ENCODE results near the gene CLK2. TPM values are rescaled to one million over a fixed set of nuclear protein-coding genes. Genes with fewer than 3 reads are reported as not detected.

The CLK2 gene
- total and polyA plus RNA-seq, 2 of the 8 experiments (the other 6 are each of a cell fraction or from before 2014, with no cell fraction given), result 62.2 to 76.0 TPM

GRCh38 chr1:155296661-155297060 is 23.4 kb upstream of the CLK2 start:
- no peak overlapping the region for H2AFZ ChIP-seq (ENCODE audit: low read length)
- H3K4me3 ChIP-seq (ENCODE audit: extremely low read depth in 1 of 4, insufficient read depth in 2 of 4, low read depth in 3 of 4, low read length in 4 of 4), result no peak overlapping the region
- CTCF ChIA-PET (ENCODE audit: partially characterized antibody), result interaction anchor here (5.3 kb wide), 1 partner anchor 10 kb away, joined by 29 read pairs; the partner anchor contains the start of gene FDPS

More at GRCh38 chr1:155296661-155297060, 23.4 kb upstream of the CLK2 start:
- 97% methylated on average over 3 of the region's 3 CpGs; no CpG with 5 or more reads in 1 of the 2 experiments for WGBS, 2 experiments (ENCODE audit: extremely low coverage in 1 of 2, insufficient coverage in 1 of 2, insufficient read length in 1 of 2, insufficient replicate concordance in 2 of 2, low coverage in 1 of 2, low lambda C conversion rate in 2 of 2, missing lambda C conversion rate in 1 of 2)
- no peak overlapping the region for H2BK5ac ChIP-seq (ENCODE audit: low read depth, low read length)
- H2BK12ac ChIP-seq (ENCODE audit: low read depth, low read length), result 0 out of 2 replicates have a peak overlapping the region, but pooled peaks have one; percentile 18
- H3K4me1 ChIP-seq (replicated peaks in 1 of 4; ENCODE audit: control insufficient read depth in 3 of 4, insufficient read depth in 4 of 4, low read length in 3 of 4), result peaks cover 3 to 23% (median 10%) of the 10 kb centered on the region in 4 experiments; a peak in 6 of 7 replicates
- DNase-seq (ENCODE audit: low read depth in 1 of 2, low spot score in 2 of 2) (no peak), FAIRE-seq (no peak)
- no peaks in the 10 kb centered on the region for H3K36me3 ChIP-seq (ENCODE audit: control insufficient read depth in 2 of 4, insufficient read depth in 4 of 4, low read length in 3 of 4)
- no peaks in the 10 kb centered on the region for H4K20me1 ChIP-seq (replicated peaks in 1 of 2; ENCODE audit: control insufficient read depth in 1 of 2, insufficient read depth in 2 of 2, low read length in 2 of 2)
- H4K91ac ChIP-seq (replicated peaks; ENCODE audit: insufficient read length, low read length), result no peak overlapping the region
- no peak overlapping the region for H2BK120ac ChIP-seq (replicated peaks; ENCODE audit: low read depth, low read length)
- peak overlapping the region; percentile 55; the same call in 1 of the 2 replicates for H2BK15ac ChIP-seq (ENCODE audit: low read length)
- H2AK5ac ChIP-seq (ENCODE audit: low read depth, low read length), result no peak overlapping the region
- POLR2A ChIA-PET (ENCODE audit: partially characterized antibody), result interaction anchor here (0.9 to 1.9 kb wide), 5 partner anchors 11 to 90 kb away, joined by 3 to 6 read pairs (median 3); partner anchors contain the start of gene SCAMP3
- H3K14ac ChIP-seq (ENCODE audit: insufficient read length), result no peak overlapping the region
- H3K23ac ChIP-seq (ENCODE audit: insufficient read length), result no peak overlapping the region
- H4K8ac ChIP-seq (ENCODE audit: extremely low read depth, insufficient read depth, low read length), result no peak overlapping the region
- H3K79me1 ChIP-seq (ENCODE audit: low read depth, low read length), result no peaks in the 10 kb centered on the region
- no peak overlapping the region; a peak in 1 of 4 replicates for H3K4me2 ChIP-seq (ENCODE audit: insufficient read depth in 1 of 2, low read depth in 2 of 2, low read length in 2 of 2)
- H3K79me2 ChIP-seq (ENCODE audit: control insufficient read depth in 1 of 2, insufficient read depth in 2 of 2, low read length in 2 of 2), result no peaks in the 10 kb centered on the region
- no peak overlapping the region for H4K5ac ChIP-seq (ENCODE audit: insufficient read length, low read depth, low read length)
- H3K18ac ChIP-seq (ENCODE audit: extremely low read depth, low read length), result no peak overlapping the region
- no peak overlapping the region for H3K4ac ChIP-seq (replicated peaks; ENCODE audit: insufficient read length, low read depth, low read length)
- H3K27ac ChIP-seq (ENCODE audit: low read depth, low read length), result no peak overlapping the region
- H3K23me2 ChIP-seq (ENCODE audit: low read depth, low read length), result peaks cover 5% of the 10 kb centered on the region; the same call in 1 of the 2 replicates
- peaks cover 0 to 23% (median 14%) of the 10 kb centered on the region in 4 experiments; a peak in 5 of 7 replicates for H3K27me3 ChIP-seq (replicated peaks in 1 of 4; ENCODE audit: control insufficient read depth in 3 of 4, extremely low read depth in 1 of 4, insufficient read depth in 3 of 4, low read length in 3 of 4)
- no peaks in the 10 kb centered on the region for H3K9me3 ChIP-seq (ENCODE audit: insufficient read depth in 2 of 2, low read depth in 1 of 2, low read length in 1 of 2)
- H3K9ac ChIP-seq (replicated peaks in 1 of 4; ENCODE audit: extremely low read depth in 1 of 4, low read depth in 3 of 4, low read length in 3 of 4), result no peak overlapping the region
- no peak overlapping the region for H3K56ac ChIP-seq (replicated peaks; ENCODE audit: insufficient read length, low read depth, low read length)
- H2BK20ac ChIP-seq (ENCODE audit: low read length), result peak overlapping the region; percentile 90; the same call in 1 of the 2 replicates

All from H1 (cell line).